HG02610 (cell line): ENCODE results near the gene CHD1.
"Not testable (repeated sequence)": the region's sequence is repeated elsewhere in the genome, so short reads cannot be mapped to it uniquely, and the experiment has no call there.

ENCODE experiments used
- ATAC-seq: cut with Tn5 transposase; IDR thresholded peaks from one replicate; pipeline ENCODE4 v1.9.1; 2021; ENCODE audit warnings: mild to moderate bottlenecking, moderate library complexity; ENCODE audit not compliant: unreplicated experiment

Gene CHD1

DNA sequence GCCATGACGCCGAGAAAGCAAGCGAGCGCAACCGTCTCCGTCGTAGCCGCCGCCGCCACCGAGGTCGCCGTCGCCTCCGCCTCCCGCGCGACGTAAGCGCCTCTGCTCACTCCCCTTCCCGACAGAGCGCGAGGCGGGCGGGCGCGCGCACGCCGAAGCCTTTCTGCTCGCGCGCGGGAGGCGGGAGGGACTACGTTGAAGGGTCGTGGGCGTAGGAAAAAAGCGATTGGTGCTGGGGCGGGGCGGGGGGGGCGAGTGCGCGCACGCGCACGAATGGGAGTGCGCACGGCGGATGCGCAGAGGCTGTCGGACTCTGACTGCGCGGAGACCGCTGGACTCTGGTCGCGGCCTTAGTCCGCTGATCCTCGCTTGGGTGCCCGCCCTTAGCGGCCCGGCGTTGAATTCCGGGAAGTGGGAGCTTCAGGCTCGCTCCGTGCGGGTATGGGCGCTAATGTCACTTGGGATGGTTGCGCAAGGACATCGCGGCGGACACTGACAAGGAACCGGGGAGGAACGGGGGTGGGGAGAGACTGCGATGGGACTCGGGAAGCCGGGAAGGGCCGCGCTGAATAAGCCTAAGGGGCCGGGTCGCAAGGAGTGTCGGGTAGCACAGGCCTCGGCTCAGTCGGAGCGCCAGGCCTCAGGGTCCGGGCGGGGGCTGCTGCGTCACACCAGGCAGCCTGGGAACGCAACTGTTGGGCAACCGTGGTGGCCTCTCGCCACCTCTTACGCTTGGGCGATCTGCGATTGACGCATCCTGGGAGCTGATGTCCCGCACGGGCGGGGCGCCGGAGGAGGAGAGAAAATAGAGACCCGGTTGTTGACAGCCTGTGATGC is at the start of gene CHD1:
CHD1 (minus strand) TSS at position 135 of the 837 bp plus-strand sequence. CDS start 2,621 bp downstream, outside the sequence.
- peak; percentile 69 for ATAC-seq

DNA sequence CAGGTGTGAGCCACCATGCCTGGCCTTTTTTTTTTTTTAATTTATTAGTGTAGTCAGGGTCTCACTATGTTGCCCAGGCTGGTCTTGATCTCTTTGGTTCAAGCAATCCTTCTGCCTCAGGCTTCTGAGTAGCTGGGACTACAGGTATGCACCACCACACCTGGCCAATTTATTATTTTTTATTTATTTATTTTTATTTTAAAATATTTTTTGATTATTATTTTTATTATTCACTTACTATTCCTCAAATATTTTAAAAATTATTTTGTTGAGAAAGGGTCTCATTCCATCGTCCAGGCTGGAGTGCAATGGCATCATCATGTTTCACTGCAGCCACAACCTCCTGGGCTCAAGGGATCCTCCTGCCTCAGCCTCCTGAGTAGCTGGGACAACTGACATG is 49.7 kb upstream of the CHD1 start:
- no peak for ATAC-seq

DNA sequence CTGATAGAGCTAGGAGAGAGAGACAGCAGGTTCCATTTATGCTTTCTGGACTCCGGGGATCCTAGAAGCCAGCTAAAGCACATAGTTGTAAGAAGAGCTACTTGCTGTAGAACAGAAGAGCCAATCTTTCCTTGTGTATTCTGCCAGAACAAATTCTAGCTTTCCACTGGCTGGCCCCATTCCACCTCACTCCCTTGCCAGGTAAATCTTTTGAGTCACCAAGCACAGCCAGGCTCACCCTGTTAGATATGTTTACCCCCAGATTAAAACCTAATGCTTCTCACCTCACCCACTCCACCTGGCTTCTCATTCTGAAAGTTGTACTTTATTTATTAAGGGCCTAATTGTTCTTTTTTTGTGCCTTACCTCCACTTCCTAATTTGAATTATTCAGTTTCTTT is 48.9 kb upstream of the CHD1 start:
- ATAC-seq, result no peak

DNA sequence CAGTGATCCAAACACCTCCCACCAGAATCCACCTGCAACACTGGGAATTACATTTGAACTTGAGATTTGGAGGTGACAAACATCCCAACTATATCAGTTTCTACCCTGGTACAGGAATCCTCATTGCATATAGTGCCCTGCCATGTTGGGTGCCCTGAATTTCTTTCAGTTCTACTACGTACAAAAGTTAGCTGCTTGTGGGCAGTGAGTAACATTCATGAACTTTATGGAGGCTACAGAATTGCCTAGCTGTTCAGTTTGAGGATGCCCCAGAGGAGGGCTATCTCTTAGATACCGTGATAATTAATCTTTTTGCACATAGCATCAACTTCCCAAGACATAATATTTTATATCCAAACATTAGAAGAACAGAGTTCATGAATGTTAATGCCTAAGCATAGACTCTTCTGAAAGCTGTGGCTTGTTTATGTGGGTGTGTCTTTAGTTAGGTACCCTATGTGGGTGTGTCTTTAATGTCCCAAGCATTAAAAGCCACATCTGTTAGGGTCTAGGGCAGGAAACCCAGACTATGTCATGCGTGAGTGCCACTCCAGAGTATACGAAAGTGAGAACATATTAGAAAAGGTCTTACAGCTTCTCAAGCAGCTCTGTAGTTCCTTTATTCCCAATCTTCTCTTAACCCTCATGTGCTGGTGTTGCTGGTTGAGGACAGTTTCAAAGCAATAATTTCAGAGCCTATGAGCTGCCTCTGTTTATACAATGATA is 47.0 kb upstream of the CHD1 start:
- ATAC-seq, result peak; percentile 86

DNA sequence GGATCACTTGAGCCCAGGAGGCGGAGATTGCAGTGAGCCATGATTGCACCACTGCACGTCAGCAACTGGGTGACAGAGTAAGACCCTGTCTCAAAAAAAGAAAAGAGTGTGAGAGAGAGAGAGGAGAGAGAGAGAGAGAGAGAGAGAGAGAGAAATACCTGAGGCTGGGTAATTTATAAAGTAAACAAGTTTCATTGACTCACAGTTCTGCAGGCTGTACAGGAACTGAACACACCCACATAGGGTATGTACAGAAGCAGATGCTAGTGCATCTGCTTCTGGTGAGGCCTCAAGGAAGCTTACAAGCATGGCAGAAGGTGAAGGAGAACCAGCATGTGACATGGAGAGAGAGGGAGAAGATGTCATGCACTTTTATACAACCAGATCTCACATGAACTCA is 46.4 kb upstream of the CHD1 start:
- ATAC-seq, result peak; percentile 41

DNA sequence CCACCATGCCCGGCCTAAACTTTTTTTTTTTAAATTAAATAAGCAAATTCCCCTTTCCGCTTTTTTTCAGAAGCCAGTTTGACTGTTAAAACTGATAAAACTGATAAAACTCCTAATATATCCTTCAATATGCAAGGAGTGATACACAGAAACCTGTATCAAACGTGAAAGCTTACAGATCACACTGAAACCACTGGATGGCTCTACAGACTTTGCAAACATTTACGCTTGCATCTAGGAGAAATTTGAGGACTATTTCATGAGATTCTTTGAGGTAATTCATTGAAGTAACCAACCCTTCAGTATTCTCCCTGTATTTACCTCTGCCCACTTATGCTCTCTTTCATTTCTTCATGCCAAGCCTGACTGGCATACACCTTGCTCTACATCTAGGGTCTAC is 40.6 kb upstream of the CHD1 start:
- no peak for ATAC-seq

DNA sequence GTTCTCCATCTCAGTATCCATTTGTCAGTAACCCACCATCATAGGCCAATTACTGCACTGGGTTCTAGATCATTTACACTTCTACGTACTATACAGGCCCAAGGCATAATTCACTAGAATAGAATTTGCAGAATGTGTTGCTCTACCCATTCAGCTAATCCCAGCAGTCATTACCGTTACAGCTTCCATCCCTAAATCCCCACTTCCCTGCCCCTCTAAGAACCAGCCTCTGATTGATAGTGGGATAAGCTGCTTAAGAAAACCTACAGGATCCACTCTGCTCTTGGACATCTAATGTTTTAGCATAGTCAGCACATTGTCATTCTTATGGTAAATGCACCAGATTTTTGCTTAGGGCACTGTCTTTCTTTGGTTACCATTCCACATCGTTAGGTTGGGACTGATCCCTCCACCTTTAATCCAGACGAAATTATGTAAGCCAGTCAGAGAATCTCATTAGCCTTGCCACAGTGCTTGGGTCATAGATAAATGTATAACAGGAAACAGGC is 39.3 kb upstream of the CHD1 start:
- no peak for ATAC-seq

DNA sequence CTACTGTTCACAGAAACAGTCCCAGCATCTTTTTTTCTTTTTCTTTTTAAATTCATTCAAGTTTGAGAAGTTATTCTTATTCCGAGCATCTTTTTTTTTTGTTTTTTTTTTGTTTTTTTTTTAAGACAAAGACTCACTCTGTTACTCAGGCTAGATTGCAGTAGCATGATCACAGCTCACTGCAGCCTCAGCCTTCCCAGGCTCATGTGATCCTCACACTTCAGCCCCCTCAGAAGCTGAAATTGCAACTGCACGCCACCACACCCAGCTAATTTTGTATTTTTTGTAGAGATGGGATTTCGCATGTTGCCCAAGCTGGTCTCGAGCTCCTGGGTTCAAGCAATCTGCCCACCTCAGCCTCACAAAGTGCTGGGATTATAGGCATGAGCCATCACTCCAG is 36.4 kb upstream of the CHD1 start:
- no peak for ATAC-seq

DNA sequence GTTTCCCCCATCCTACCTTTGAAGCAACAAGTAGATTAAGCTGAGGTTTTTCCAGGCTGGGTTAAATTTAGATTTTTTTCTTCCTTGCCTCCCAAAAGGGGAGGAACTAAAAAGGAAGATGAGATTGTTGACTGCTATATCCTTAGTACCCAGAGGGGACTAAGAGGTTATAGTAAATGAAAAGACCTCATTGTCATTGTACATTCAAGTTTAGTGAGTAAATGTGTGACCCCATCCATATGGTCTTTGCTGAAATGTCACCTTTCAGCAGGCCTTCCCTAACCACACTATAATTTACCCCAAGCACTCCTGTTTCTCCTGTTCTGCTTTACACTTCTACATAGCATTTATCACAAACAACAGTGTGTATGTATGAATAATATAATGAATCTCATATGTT is 35.8 kb upstream of the CHD1 start:
- ATAC-seq, result no peak

DNA sequence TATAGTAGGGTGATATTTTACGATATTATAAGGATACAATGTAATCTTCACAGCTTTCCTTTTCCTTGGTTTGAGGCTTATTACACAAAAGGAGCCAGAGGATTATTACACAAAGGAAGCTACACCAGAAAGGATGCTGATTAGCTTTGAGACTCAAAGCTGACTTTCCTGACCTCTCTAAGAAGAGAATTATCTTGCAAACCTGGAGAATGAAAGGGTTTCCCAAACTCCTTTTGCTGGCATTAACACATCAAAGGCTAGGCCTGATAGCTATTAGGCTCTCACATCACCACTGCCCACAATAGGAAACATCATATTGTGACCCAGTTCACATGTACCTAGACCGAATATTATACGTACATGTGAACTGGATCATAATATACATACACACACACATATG is 34.2 kb upstream of the CHD1 start:
- ATAC-seq, result no peak

DNA sequence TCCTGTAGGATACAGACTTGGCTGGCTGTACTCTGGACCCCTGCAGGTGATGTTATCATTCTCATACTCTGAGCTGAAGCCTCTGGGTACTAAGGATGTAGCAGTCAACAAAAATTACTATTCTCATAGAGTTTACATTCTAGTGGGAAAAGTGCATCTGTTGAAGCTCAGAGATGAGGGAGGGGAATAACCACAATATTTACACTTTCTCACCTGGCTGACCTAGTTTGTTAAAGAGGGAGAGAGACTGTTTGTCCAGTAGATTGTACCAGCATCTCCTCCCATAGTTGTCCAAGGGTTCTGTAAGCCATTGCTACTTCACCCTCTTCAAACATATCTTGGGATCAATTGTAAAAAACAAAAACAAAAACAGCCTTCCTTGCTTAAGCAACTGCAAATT is 33.8 kb upstream of the CHD1 start:
- ATAC-seq, result no peak

DNA sequence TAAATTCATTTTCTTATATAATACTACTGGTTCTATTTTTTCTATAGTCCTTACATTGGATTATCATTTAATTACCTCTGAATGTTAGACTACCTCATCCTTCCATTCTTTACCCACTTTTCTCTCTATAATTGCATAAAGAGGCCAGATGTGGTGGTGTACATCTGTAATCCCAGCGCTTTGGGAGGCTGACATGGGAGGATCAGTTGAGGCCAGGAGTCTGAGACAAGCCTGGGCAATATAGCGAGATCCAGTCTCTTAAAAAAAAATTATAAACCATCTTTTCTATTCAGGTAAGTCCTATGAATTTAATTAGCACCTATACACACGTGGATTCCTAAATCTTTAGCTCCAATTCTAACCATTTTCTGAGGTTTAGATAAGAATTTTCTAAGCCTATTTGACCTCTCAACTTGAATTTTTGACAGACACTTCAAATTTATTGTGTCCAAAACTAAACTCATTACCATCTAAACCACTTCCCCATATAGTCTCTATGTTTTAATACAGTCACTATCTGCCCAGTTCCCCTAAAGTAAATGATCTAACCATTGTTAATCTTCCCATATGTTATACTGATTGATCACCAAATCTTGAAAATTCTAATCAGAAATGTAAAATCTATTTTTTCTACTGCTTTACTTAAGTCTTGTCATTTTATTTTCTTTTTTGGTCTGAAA is 33.0 kb upstream of the CHD1 start:
- ATAC-seq, result no peak

DNA sequence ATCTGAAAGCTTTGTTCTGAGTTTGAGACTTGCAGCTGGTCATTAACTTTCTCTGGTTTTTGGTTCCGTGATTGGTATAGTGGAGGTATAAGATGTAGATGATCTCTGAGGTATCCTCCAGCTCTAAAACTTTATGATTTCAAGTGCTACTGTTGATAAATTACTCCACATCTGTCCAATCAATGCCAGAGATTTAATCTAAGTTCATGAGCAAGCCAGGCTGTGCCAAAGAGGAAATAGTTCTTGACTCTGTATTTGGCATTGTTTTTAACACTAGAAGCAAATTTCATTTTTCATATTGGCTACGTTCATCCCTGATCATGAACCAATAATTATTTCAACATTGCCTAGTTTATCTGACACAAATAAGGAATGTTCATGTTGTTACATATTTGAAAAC is 28.5 kb upstream of the CHD1 start:
- no peak for ATAC-seq

DNA sequence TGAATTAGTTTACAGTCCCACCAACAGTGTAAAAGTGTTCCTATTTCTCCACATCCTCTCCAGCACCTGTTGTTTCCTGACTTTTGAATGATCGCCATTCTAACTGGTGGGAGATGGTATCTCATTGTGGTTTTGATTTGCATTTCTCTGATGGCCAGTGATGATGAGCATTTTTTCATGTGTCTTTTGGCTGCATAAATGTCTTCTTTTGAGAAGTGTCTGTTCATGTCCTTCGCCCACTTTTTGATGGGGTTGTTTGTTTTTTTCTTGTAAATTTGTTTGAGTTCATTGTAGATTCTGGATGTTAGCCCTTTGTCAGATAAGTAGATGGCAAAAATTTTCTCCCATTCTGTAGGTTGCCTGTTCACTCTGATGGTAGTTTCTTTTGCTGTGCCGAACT is 27.1 kb upstream of the CHD1 start:
- not testable (repeated sequence) for ATAC-seq

DNA sequence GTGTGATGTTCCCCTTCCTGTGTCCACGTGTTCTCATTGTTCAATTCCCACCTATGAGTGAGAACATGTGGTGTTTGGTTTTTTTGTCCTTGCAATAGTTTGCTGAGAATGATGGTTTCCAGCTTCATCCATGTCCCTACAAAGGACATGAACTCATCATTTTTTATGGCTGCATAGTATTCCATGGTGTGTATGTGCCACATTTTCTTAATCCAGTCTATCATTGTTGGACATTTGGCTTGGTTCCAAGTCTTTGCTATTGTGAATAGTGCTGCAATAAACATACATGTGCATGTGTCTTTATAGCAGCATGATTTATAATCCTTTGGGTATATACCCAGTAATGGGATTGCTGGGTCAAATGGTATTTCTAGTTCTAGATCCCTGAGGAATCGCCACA is 26.7 kb upstream of the CHD1 start:
- not testable (repeated sequence) for ATAC-seq

DNA sequence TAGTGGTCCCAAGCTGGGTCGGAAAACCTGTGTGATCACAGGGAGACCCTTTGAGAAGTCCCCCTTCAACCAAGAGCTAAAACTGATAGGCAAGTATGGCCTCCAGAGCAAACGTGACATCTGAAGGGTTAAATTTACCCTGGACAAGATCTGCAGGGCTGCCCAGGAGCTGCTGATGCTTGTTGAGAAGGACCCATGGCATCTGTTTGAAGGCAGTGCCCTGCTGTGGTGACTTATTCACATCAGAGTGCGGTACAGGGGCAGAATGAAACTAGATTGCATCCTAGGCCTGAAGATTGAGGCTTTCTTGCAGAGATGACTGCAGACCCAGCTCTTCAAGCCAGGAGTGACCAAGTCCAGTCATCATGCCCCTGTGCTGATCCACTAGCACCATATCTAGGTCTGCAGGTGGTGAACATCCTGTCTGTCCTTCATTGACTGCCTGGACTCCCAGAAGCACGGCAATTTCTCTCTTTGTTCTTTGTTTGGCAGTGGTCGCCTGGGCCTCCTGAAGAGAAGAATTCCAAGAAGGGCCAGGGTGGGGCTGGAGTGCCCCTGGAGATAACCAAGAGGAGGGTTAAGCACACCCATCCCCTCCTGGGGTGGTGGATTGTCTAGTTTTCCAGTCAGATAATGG is 25.7 kb upstream of the CHD1 start:
- no peak for ATAC-seq

DNA sequence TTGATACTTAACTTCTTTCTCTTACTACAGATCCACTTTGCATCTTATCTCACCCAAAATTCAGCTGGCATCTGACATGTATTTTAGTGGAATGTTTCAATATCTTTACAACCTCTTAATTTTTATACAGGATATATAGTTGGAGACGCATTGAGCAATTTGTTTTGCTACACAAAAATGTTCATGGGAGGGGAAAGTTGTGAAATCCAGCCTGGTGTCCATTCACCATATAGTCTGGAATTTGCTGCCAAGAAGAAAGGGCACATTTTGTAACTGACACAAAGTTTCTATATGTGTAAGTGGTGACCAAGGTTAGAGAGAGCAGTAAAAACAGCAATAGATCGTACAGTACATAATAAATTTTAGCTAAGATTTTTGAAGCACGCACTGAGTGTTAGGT is 14.0 kb upstream of the CHD1 start:
- ATAC-seq, result no peak

DNA sequence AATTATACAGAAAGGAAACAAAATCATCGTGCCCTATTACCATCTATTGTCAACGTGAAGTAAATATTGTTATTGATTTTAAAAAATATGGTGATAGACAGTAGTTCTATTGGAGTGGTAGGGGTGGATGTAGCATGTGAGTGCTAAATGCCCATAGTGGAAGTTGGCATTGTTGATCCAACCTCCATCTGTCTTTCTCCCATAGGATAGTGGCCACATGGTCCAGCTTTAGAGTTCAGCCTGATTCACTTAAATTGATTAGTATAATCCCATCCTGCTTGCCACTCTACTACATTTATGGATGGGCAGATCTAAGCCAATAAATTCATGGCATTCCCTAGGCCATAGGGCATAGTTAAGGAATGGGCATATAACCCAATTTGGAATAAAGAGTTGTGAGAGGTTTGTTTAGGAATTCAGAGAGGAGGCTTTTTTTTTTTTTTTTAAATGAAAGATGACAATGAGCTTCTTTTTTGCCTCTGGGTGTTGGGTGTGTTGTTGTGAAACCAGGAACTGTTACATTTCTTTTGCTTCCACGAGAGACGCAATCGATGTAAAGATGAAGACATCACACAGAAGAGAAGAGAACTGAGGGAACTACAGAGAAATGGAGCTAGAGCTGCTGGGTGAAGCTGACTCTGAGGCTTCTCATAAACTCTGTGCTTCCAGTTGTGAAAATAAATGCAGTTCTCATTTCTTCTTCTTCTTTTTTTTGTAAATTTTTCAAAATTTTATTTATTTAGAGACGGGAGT is 12.5 kb upstream of the CHD1 start:
- ATAC-seq, result no peak

DNA sequence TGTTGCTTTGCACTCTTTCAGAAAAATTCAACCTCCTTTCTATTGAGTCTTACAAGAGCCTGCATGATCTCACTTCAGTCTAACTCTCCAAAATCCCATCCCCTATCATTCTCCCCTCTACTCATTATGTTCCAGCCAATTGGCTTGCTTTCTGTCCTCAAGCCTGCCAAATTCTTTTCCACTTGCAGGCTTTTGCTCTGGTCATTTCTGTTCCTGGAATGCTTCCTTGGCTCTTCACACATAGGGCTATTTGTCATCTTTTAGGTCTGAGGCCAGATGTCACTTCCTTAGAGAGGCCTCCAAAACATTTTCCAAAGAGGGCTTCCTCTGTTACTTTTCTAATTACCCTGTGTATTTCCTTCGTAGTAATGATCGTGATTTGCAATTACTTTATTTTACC is 11.8 kb upstream of the CHD1 start:
- no peak for ATAC-seq

DNA sequence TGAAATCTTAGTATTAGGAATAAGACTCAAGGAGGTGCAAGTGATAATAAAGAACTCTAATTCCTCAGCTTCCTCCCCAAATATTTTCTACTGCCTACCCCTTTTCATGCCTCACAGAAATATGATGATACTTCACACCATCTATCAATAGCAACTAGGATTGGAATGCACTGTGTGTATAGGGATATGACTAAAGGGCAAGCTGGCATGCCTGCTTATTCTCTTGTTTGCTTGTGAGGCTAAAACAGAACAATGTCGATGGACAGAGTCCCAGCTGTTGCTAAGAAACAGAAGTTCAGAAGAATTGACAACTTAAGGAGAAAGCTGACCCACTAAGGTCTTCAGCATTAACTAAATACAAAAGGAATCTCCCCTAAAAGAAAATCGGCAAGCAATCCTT is 9.7 kb upstream of the CHD1 start:
- ATAC-seq, result no peak
